Gastrocnemius medialis (tissue), 4 donors: ENCODE data around the gene IL22.

ENCODE experiments used
- POLR2A ChIP-seq, 2 donors: fragments of 450-650 bp; IDR thresholded peaks; one replicate each; pipeline ENCODE4 v1.6.1; 2017; ENCODE audit warnings: antibody characterized with exemption in 2 of 2, mild to moderate bottlenecking in 2 of 2, moderate library complexity in 2 of 2
- TF ChIP-seq, protein P1 (sequence below), 5 experiments: fragments of 450-650 bp in 3 of 5; fragments of 200-600 bp in 2 of 5; sonication (generic) in 2 of 5; IDR thresholded peaks in 4 of 5; conservative IDR thresholded peaks in 1 of 5; 1 replicate in 4 of 5; 2 replicates in 1 of 5; pipeline ENCODE4 v1.5.1; 2016 to 2019; ENCODE audit warnings: antibody characterized with exemption in 5 of 5, mild to moderate bottlenecking in 3 of 5, moderate library complexity in 3 of 5

GRCh38 chr12:68294251-68294650 is 40.8 kb upstream of the IL22 start:
- TF ChIP-seq, protein P1, sequence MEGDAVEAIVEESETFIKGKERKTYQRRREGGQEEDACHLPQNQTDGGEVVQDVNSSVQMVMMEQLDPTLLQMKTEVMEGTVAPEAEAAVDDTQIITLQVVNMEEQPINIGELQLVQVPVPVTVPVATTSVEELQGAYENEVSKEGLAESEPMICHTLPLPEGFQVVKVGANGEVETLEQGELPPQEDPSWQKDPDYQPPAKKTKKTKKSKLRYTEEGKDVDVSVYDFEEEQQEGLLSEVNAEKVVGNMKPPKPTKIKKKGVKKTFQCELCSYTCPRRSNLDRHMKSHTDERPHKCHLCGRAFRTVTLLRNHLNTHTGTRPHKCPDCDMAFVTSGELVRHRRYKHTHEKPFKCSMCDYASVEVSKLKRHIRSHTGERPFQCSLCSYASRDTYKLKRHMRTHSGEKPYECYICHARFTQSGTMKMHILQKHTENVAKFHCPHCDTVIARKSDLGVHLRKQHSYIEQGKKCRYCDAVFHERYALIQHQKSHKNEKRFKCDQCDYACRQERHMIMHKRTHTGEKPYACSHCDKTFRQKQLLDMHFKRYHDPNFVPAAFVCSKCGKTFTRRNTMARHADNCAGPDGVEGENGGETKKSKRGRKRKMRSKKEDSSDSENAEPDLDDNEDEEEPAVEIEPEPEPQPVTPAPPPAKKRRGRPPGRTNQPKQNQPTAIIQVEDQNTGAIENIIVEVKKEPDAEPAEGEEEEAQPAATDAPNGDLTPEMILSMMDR (IDR thresholded peaks at IDR 0.05 in 4 of 5, conservative IDR thresholded peaks at IDR 0.05 in 1 of 5) = no peak
- TF ChIP-seq POLR2A (IDR thresholded peaks at IDR 0.05) = no peak
